NCI-H82 (cell line): ENCODE results near the gene JAK2.
"Not testable (repeated sequence)": the region's sequence is repeated elsewhere in the genome, so short reads cannot be mapped to it uniquely, and the experiment has no call there.

Experiments used
- DNase-seq: peaks from one replicate; lab custom pipeline; 2025; lab: John Stamatoyannopoulos, UW

JAK2 gene

GRCh38 chr9:4980086-4980727 lies 4.9 kb upstream of the JAK2 start:
- DNase-seq: no peak

GRCh38 chr9:4982721-4983482 lies 2.2 kb upstream of the JAK2 start:
- no peak for DNase-seq

GRCh38 chr9:4983601-4984165 lies 1.4 kb upstream of the JAK2 start:
- DNase-seq: no peak

GRCh38 chr9:4984171-4984620 lies 876 bp upstream of the JAK2 start:
- peak; percentile 64 for DNase-seq

GRCh38 chr9:4985386-4986266 lies 554 bp downstream of the JAK2 start:
- DNase-seq: peak; percentile 59

GRCh38 chr9:4986296-4986695 lies 1.2 kb downstream of the JAK2 start:
- no peak for DNase-seq

- no peak for DNase-seq
Measured at GRCh38 chr9:4986783-4987182, 1.7 kb downstream of the JAK2 start.

GRCh38 chr9:4987961-4988421 lies 2.9 kb downstream of the JAK2 start:
- peak; percentile 90 for DNase-seq

GRCh38 chr9:4992872-4993271 lies 7.8 kb downstream of the JAK2 start:
- no peak for DNase-seq

- DNase-seq: no peak
Measured at GRCh38 chr9:4994166-4994890, 9.3 kb downstream of the JAK2 start.

- no peak for DNase-seq
Measured at GRCh38 chr9:4997196-4997595, 12.1 kb downstream of the JAK2 start.

- DNase-seq: no peak
Measured at GRCh38 chr9:4997631-4998030, 12.6 kb downstream of the JAK2 start.

GRCh38 chr9:5002811-5003210 lies 17.7 kb downstream of the JAK2 start:
- no peak for DNase-seq

- DNase-seq: no peak
Measured at GRCh38 chr9:5004481-5004880, 19.4 kb downstream of the JAK2 start.

- DNase-seq: no peak
Measured at GRCh38 chr9:5008202-5008601, 23.1 kb downstream of the JAK2 start.

- DNase-seq: no peak
Measured at GRCh38 chr9:5013374-5013773, 28.3 kb downstream of the JAK2 start.

GRCh38 chr9:5015934-5016333 lies 30.9 kb downstream of the JAK2 start:
- DNase-seq: no peak

- no peak for DNase-seq
Measured at GRCh38 chr9:5025416-5025815, 40.3 kb downstream of the JAK2 start.

- not testable (repeated sequence) for DNase-seq
Measured at GRCh38 chr9:5031941-5032340, 46.9 kb downstream of the JAK2 start.

- no peak for DNase-seq
Measured at GRCh38 chr9:5040730-5041389, 55.8 kb downstream of the JAK2 start.
